Heart left ventricle (tissue), 16 donors: Measurements from ENCODE around the gene HS3ST6. TPM values are rescaled to one million over a fixed set of nuclear protein-coding genes. Genes with fewer than 3 reads are reported as not detected.
A peak's percentile ranks its signal among the peaks of the same experiment; 100 is the strongest.

Experiments
- ATAC-seq, 4 donors: fragments of 200-7000 bp; cut with Tn5 transposase; one replicate each; pipeline ENCODE4 v1.9.1; 2020 to 2022; ENCODE audit warnings: moderate library complexity in 4 of 4, mild to moderate bottlenecking in 3 of 4, moderate number of reproducible peaks in 1 of 4
- DNase-seq, 5 donors: peaks; one replicate each; pipeline ENCODE4 v3.0.0-alpha.2; 2020
- H3K27ac ChIP-seq, 12 donors: fragments of 200-600 bp; sonication (generic) in 4 of 12; one replicate each; pipeline versions ENCODE4 v1.5.0 to v1.8.0; 2016 to 2022; ENCODE audit warnings: mild to moderate bottlenecking in 2 of 12
- H3K27me3 ChIP-seq, 9 donors: fragments of 200-600 bp; sonication (generic) in 2 of 9; one replicate each; pipeline versions ENCODE4 v1.5.1 to v1.8.0; 2016 to 2022; ENCODE audit warnings: mild to moderate bottlenecking in 3 of 9
- H3K36me3 ChIP-seq, 9 donors: fragments of 200-600 bp; sonication (generic) in 2 of 9; one replicate each; pipeline versions ENCODE4 v1.5.0 to v1.8.0; 2018 to 2022; ENCODE audit warnings: mild to moderate bottlenecking in 2 of 9
- H3K4me1 ChIP-seq, 12 donors: fragments of 200-600 bp; sonication (generic) in 4 of 12; one replicate each; pipeline versions ENCODE4 v1.5.0 to v1.8.0; 2016 to 2022; ENCODE audit warnings: mild to moderate bottlenecking in 3 of 12
- H3K4me3 ChIP-seq, 12 donors: fragments of 200-600 bp; sonication (generic) in 4 of 12; one replicate each; pipeline versions ENCODE4 v1.5.0 to v1.8.0; 2017 to 2022; ENCODE audit warnings: mild to moderate bottlenecking in 9 of 12, moderate library complexity in 4 of 12
- H3K9me3 ChIP-seq, 12 donors: fragments of 200-600 bp; sonication (generic) in 4 of 12; one replicate each; pipeline versions ENCODE4 v1.5.0 to v1.8.0; 2016 to 2022; ENCODE audit warnings: mild to moderate bottlenecking in 1 of 12
- CTCF ChIP-seq, 12 donors: fragments of 200-600 bp; sonication (generic) in 4 of 12; IDR thresholded peaks; one replicate each; pipeline versions ENCODE4 v1.5.0 to v1.8.0; 2018 to 2022; ENCODE audit warnings: antibody characterized with exemption in 12 of 12, mild to moderate bottlenecking in 5 of 12
- POLR2A ChIP-seq, 2 donors: fragments of 450-650 bp; IDR thresholded peaks; one replicate each; pipeline ENCODE4 v1.6.1; 2017; ENCODE audit warnings: antibody characterized with exemption in 2 of 2, mild to moderate bottlenecking in 2 of 2, moderate library complexity in 2 of 2
- WGBS, 4 donors: extraction: QIAGEN DNeasy Blood & Tissue Kit in 2 of 4; methylation state at CpG; one replicate each; pipeline versions ENCODE4 v1.1.5 to v1.1.7; 2013 to 2018; 5-methylcytosine and 5-hydroxymethylcytosine counted together
- intact Hi-C, 10 donors: fragments of 100-400 bp; cut with DNase I; formaldehyde crosslinking; loops; one replicate each; pipeline versions ENCODE4 v1.11.1 to v1.14.2; 2022
- polyA plus RNA-seq, 2 donors: library from polyadenylated mRNA; stranded (reverse); fragments of 200-250 nt; gene quantifications; one replicate each; pipeline ENCODE4 v1.2.3, GENCODE V29; 2013
- total RNA-seq, 9 donors: library from RNA; depleted of rRNA in 2 of 9; stranded (reverse); fragments of >200 nt in 2 of 9; fragmentation: NEBNext Ultra II Directional in 3 of 9; extraction: Animal tissue kit (Norgen Biotek cat#: 25700) in 3 of 9; gene quantifications; one replicate each; pipeline versions ENCODE4 v1.1.0 to v1.2.4, GENCODE V29; 2016 to 2023
- donor health status: ischemic (EF 13 %, LVEDD 7.1; RV severe dilation, severe dysfunction).
- donor health status: healthy with polysubstance abuse.
- donor health status: DM: no; HTN: yes; CAD: no.
- donor health status: DM: no; HTN: no; CAD: no.
- donor health status: ischemic (EF 25% LVEDD 6.9; RV normal size, moderate dysfunction).
- donor health status: ischemic (EF 25% LVEDD 5.7; RV mildly dilated, moderate dysfunction).
- donor health status: healthy.
- donor health status: DM: yes; HTN: yes; CAD: no.
- donor health status: ischemic (EF 35%, LVEDD 5.7; RV mildly dilated, moderate dysfunction).
- donor health status: nonischemic (EF 11% LVEDD 7.7; RV severe dilation, severe dysfunction).
- donor health status: DM: yes; HTN: yes; CAD: no.
- donor health status: PGD.
- donor health status: ischemic (EF 29% LVEDD 5.4; RV normal size, mild dysfunction).
- donor health status: nonischemic (EF 23%, LVEDD 6.1; RV moderate dilation, normal function).

Gene HS3ST6
- total and polyA plus RNA-seq, 11 donors: not detected

DNA sequence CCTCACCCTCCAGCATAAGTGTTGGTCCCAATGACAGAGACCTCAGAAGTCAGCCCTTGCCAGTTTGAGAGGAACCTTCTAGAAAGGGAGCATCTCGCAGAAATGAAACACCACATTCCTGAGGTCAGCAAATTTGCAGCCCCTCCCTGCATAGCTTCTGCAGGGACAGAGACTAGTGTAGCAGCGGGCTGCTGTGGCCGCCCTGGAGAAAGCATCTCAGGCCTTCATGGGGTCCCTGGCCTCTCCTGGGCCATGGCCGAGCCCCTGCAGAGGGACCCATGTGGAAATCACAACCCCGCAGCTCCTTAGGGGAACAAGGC is 11.4 kb downstream of the HS3ST6 start:
- no peak for DNase-seq
- Histone ChIP-seq H3K27me3 (peaks cover 0 to 44% (median 18%) of the 10 kb centered on the region in 9 donors), H3K36me3 (no peaks in the 10 kb centered on the region), H3K4me1 (no peaks in the 10 kb centered on the region), H3K27ac (no peak overlapping the region), H3K9me3 (no peaks in the 10 kb centered on the region), H3K4me3 (no peak overlapping the region)
- no peak for TF ChIP-seq CTCF (IDR thresholded peaks at IDR 0.05)
- WGBS, 4 donors: 75 to 80% (median 79%) methylated on average over 4 to 5 of the region's 5 CpGs
- ATAC-seq: no peak
- intact Hi-C loops: no loop called here

GRCh38 chr16:1906055-1906845 is 12.0 kb downstream of the HS3ST6 start:
- TF ChIP-seq POLR2A (IDR thresholded peaks at IDR 0.05) (no peak), CTCF (IDR thresholded peaks at IDR 0.05) (no peak)
- Histone ChIP-seq H3K27ac (no peak overlapping the region), H3K4me1 (no peaks in the 10 kb centered on the region), H3K4me3 (no peak overlapping the region), H3K36me3 (no peaks in the 10 kb centered on the region), H3K9me3 (no peaks in the 10 kb centered on the region), H3K27me3 (peaks cover 0 to 44% (median 18%) of the 10 kb centered on the region in 9 donors)
- intact Hi-C loops: no loop called here
- 49 to 62% (median 54%) methylated on average over 23 to 31 of the region's 31 CpGs for WGBS, 4 donors
- DNase-seq (no peak), ATAC-seq (no peak)

DNA sequence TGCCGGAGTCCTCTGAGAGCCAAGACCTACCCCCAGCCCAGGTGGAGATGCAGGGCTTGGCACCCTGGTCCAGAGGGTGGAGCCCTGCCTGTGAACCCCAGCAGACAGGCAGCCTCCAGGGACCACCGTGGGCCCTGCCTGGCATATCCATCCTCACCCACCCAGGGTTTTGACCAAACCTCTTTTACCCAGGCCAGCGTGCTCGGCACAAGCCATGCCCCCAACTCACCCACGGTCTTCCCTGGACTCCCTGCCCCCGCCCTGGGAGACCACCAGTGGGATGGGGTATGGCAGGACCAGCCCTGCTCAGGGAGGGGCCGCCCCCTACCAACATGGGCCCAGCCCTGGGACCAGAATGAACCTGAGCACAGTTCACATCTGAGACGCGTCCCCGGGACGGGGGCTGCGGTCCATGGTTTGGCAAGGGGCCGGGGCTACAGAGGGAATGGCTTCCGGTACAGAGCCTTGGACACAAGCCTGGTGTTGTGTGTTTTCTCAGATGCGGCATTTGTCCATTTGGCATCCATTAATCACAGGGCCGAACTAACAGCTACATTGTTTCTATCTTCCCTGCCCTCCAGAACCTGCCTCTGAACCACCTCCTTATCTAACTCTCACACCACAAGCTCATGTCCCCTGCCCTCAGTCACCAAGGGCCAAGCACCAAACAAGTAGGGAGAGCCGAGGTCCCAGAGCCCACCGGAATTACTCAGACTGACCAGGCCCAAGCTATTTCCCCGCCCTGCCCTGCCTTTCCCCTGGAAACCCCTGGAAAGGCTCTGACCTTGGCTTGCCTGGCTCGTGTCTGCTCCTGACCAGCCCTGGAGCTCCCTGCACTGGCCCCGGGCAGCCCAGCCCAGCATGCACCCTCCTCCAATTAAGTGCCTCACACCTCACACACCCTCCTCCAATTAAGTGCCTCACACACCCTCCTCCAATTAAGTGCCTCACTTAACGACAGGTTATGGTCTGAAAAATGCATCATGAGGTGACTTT is 14.1 kb downstream of the HS3ST6 start:
- H3K27ac ChIP-seq: no peak overlapping the region
- TF ChIP-seq CTCF (IDR thresholded peaks at IDR 0.05) (no peak), POLR2A (IDR thresholded peaks at IDR 0.05) (no peak)
- H3K27me3 ChIP-seq: peaks cover 0 to 44% (median 18%) of the 10 kb centered on the region in 9 donors
- peak in 1 of 4 donors; percentile 26 for ATAC-seq
- H3K4me3 ChIP-seq: no peak overlapping the region
- H3K36me3 ChIP-seq: no peaks in the 10 kb centered on the region
- 57 to 71% (median 61%) methylated on average over 13 to 22 of the region's 22 CpGs for whole genome bisulfite sequencing, 4 donors
- H3K4me1 ChIP-seq: no peaks in the 10 kb centered on the region
- no peak for DNase-seq
- intact Hi-C loops: loop anchor here in 1 of 10 donors (5.0 kb wide), 1 partner anchor 37 kb away; no protein-coding TSS in a partner anchor
- H3K9me3 ChIP-seq: no peaks in the 10 kb centered on the region

DNA sequence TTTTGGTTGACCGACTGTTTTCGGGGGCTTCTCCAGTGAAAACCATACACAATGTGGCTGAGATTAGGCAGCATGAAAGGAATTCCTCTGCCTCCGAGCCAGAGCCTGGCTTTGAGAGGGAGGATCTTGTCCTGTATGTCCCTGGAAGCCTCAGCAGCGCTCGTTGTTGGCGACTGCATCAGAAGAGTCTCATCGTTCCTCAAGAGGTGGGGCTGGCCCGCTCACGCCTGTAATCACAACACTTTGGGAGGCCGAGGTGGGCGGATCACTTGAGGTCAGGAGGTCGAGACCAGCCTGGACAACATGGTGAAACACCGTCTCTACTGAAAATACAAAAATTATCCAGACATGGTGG is 15.0 kb downstream of the HS3ST6 start:
- no peak for ATAC-seq

More for the DNA sequence above, 15.0 kb downstream of the HS3ST6 start:
- H3K9me3 ChIP-seq: no peaks in the 10 kb centered on the region
- intact Hi-C loops: loop anchor here in 1 of 10 donors (5.0 kb wide), 1 partner anchor 36 kb away; no protein-coding TSS in a partner anchor
- no peak overlapping the region for H3K27ac ChIP-seq
- TF ChIP-seq CTCF (IDR thresholded peaks at IDR 0.05): no peak
- no peak for TF ChIP-seq POLR2A (IDR thresholded peaks at IDR 0.05)
- peaks cover 0 to 36% (median 21%) of the 10 kb centered on the region in 9 donors for H3K27me3 ChIP-seq
- H3K4me3 ChIP-seq: no peak overlapping the region
- no peaks in the 10 kb centered on the region for H3K4me1 ChIP-seq
- WGBS, 4 donors: 38 to 53% (median 43%) methylated on average over 11 to 13 of the region's 13 CpGs
- DNase-seq: no peak
- no peaks in the 10 kb centered on the region for H3K36me3 ChIP-seq
